CD4-positive, alpha-beta T cell (primary cell): ENCODE data around the gene XPR1. TPM values are rescaled to one million over a fixed set of nuclear protein-coding genes. Genes with fewer than 3 reads are reported as not detected.

ENCODE experiments used
- ATAC-seq: fragments of 200-7000 bp; cut with Tn5 transposase; one replicate; pipeline ENCODE4 v1.10.0; 2022; ENCODE audit warnings: mild to moderate bottlenecking; ENCODE audit not compliant: poor library complexity
- CTCF ChIA-PET: fragments of 350-600 bp; sonication (Branson Sonifier 250); formaldehyde crosslinking; loops from one replicate; lab custom pipeline; 2021; ENCODE audit warnings: antibody characterized with exemption, inconsistent platforms; lab: Charles Lee
- POLR2A ChIA-PET: fragments of 350-600 bp; sonication (Branson Sonifier 250); formaldehyde crosslinking; loops from one replicate; lab custom pipeline; 2021; ENCODE audit warnings: antibody characterized with exemption, inconsistent platforms; lab: Charles Lee
- DNase-seq, 14 experiments: peaks; one replicate each; pipeline ENCODE4 v3.0.0-alpha.2; 2013 to 2020; ENCODE audit warnings: mixed read lengths in 2 of 14
- H3K27ac ChIP-seq, 2 donors: one replicate each; pipeline versions ENCODE4 v1.5.1 to v1.7.0; 2013; ENCODE audit warnings: low read length in 2 of 2, low read depth in 1 of 2, mild to moderate bottlenecking in 1 of 2
- H3K27me3 ChIP-seq, 2 experiments: 1 replicate in 1 of 2; 2 replicates in 1 of 2; pipeline versions ENCODE4 v1.6.1 to v1.7.0; 2013; ENCODE audit warnings: low read length in 2 of 2, control low read depth in 1 of 2, mild to moderate bottlenecking in 1 of 2, moderate library complexity in 1 of 2; ENCODE audit not compliant: insufficient read depth in 2 of 2, control insufficient read depth in 1 of 2
- H3K36me3 ChIP-seq: one replicate; pipeline ENCODE4 v1.6.1; 2013; ENCODE audit warnings: low read length, control low read depth; ENCODE audit not compliant: insufficient read depth
- H3K4me1 ChIP-seq: one replicate; pipeline ENCODE4 v1.6.1; 2013; ENCODE audit warnings: low read length, control low read depth; ENCODE audit not compliant: insufficient read depth
- H3K4me3 ChIP-seq: one replicate; pipeline ENCODE4 v1.5.1; 2013; ENCODE audit warnings: mild to moderate bottlenecking, low read length, moderate library complexity
- H3K9me3 ChIP-seq, 2 experiments: 1 replicate in 1 of 2; 2 replicates in 1 of 2; pipeline versions ENCODE4 v1.6.1 to v1.7.0; 2013; ENCODE audit warnings: low read length in 2 of 2, mild to moderate bottlenecking in 2 of 2, control low read depth in 1 of 2, moderate library complexity in 1 of 2; ENCODE audit not compliant: control insufficient read depth in 1 of 2, insufficient read depth in 1 of 2
- H3K27ac Mint-ChIP-seq: one replicate; pipeline ENCODE4 v1.8.0; 2020; ENCODE audit warnings: mixed read lengths
- H3K27me3 Mint-ChIP-seq: one replicate; pipeline ENCODE4 v1.8.0; 2021; ENCODE audit warnings: mixed read lengths
- H3K36me3 Mint-ChIP-seq: one replicate; pipeline ENCODE4 v1.8.0; 2021; ENCODE audit warnings: low read depth, mixed read lengths
- H3K4me1 Mint-ChIP-seq: one replicate; pipeline ENCODE4 v1.8.0; 2021; ENCODE audit warnings: low read depth, mixed read lengths
- H3K4me3 Mint-ChIP-seq: one replicate; pipeline ENCODE4 v1.8.0; 2020; ENCODE audit warnings: mild to moderate bottlenecking, mixed read lengths
- H3K9me3 Mint-ChIP-seq: one replicate; pipeline ENCODE4 v1.8.0; 2020; ENCODE audit warnings: mixed read lengths
- CTCF ChIP-seq: fragments of 200-600 bp; IDR thresholded peaks from one replicate; pipeline ENCODE4 v1.8.0; 2022; ENCODE audit warnings: antibody characterized with exemption, mild to moderate bottlenecking
- intact Hi-C, 2 experiments: fragments of 100-400 bp; cut with DNase I in 1 of 2; cut with micrococcal nuclease in 1 of 2; formaldehyde crosslinking; loops; one replicate each; pipeline versions ENCODE4 v1.15.1 to v1.9.0; 2023 to 2025; cut with DNase I, micrococcal nuclease
- total RNA-seq, 174 experiments: library from RNA in 2 of 174; stranded (reverse) in 2 of 174; gene quantifications; one replicate each; pipeline ENCODE4 v1.2.3 and lab custom pipeline; 2021 to 2026

Gene XPR1
- total RNA-seq, 2 experiments from 2014 or later = 13.7 TPM

GRCh38 chr1:180918519-180918918, 286.7 kb downstream of the XPR1 start:
- H3K27ac Mint-ChIP-seq = no peak overlapping the region
- Histone ChIP-seq H3K36me3 (no peaks in the 10 kb centered on the region), H3K4me3 (no peak overlapping the region), H3K4me1 (no peaks in the 10 kb centered on the region), H3K27ac (no peak overlapping the region), H3K27me3 (peaks cover 7 to 14% of the 10 kb centered on the region in 2 experiments), H3K9me3 (peaks cover 0 to 8% of the 10 kb centered on the region in 2 experiments)
- peaks cover 6% of the 10 kb centered on the region for H3K4me1 Mint-ChIP-seq
- peaks cover 18% of the 10 kb centered on the region for H3K27me3 Mint-ChIP-seq
- H3K36me3 Mint-ChIP-seq = no peaks in the 10 kb centered on the region
- ATAC-seq (no peak), DNase-seq (no peak)
- intact Hi-C loops = no loop called here
- H3K9me3 Mint-ChIP-seq = no peaks in the 10 kb centered on the region
- ChIA-PET CTCF (no interaction called here), POLR2A (no interaction called here)
- H3K4me3 Mint-ChIP-seq = no peak overlapping the region
- TF ChIP-seq CTCF = no peak

DNA sequence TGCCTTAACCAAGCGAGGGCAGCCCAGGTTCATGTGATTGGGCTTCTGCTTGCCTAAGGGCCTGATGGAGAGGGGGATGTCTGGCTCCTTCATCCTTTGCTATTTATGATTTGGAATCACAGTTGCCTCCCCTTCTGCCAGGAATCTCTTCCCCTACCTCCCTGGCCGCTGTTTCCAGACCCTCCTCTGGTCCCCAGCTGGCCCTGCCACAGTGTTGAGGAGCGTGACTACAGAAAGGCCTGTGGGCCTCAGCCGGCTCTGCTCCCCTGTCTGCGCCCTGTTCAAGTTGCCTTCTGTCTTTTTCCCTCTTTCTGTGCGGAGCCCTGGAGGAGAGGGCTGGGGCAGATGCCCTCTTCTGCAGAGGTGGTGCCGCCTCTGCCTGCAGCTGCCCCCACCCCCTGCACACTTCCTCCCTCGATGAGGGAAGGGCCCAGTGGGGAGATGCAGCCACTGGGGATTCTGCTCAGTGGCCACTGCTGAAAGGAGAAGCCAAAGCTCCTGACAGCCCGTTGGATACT, 287.4 kb downstream of the XPR1 start:
- no peak overlapping the region for H3K4me3 Mint-ChIP-seq

DNA sequence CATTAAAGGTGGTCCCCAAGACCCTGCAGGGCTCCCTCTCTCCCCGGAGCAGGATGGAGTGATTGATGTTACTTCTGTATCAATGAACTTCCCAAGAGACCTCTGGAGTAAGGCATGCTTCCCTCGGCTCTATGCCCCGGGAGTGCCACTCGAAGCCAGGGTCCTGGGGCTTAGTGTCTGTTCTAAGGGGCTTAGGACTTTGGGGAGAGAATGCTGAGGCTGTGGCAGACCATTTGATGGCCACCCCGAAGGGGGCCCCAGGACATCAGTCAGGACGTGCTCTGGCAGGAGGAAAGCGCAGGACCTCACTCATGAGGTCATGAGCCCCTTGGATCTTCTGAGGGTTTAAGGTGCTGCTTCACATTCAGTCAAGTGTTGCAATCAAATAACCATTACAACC, 288.4 kb downstream of the XPR1 start:
- H3K36me3 ChIP-seq = no peaks in the 10 kb centered on the region
- H3K27me3 ChIP-seq = peaks cover 2 to 3% of the 10 kb centered on the region in 2 experiments
- Mint-ChIP-seq H3K27ac (no peak overlapping the region), H3K4me3 (no peak overlapping the region), H3K9me3 (no peaks in the 10 kb centered on the region), H3K4me1 (no peaks in the 10 kb centered on the region), H3K36me3 (no peaks in the 10 kb centered on the region), H3K27me3 (peaks cover 9% of the 10 kb centered on the region)
- ChIA-PET CTCF (no interaction called here), POLR2A (no interaction called here)
- TF ChIP-seq CTCF = no peak
- intact Hi-C loops = no loop called here
- H3K9me3 ChIP-seq = peaks cover 0 to 8% of the 10 kb centered on the region in 2 experiments
- ATAC-seq = no peak
- DNase-seq = no peak
- H3K4me3 ChIP-seq = no peak overlapping the region
- H3K4me1 ChIP-seq = no peaks in the 10 kb centered on the region
- H3K27ac ChIP-seq = no peak overlapping the region

More for the DNA sequence above, 287.4 kb downstream of the XPR1 start:
- ATAC-seq = no peak
- Mint-ChIP-seq H3K9me3 (no peaks in the 10 kb centered on the region), H3K27me3 (peaks cover 13% of the 10 kb centered on the region), H3K4me1 (no peaks in the 10 kb centered on the region), H3K27ac (no peak overlapping the region), H3K36me3 (no peaks in the 10 kb centered on the region)
- H3K36me3 ChIP-seq = no peaks in the 10 kb centered on the region
- no peak for TF ChIP-seq CTCF
- CTCF ChIA-PET = no interaction called here
- peaks cover 4 to 7% of the 10 kb centered on the region in 2 experiments for H3K27me3 ChIP-seq
- intact Hi-C loops = no loop called here
- no peaks in the 10 kb centered on the region for H3K4me1 ChIP-seq
- no peak for DNase-seq
- no peak overlapping the region for H3K27ac ChIP-seq
- H3K9me3 ChIP-seq = peaks cover 0 to 8% of the 10 kb centered on the region in 2 experiments
- POLR2A ChIA-PET = no interaction called here
- H3K4me3 ChIP-seq = no peak overlapping the region
